GM12878 (cell line): ENCODE measurements around the gene GREB1. TPM values are rescaled to one million over a fixed set of nuclear protein-coding genes. Genes with fewer than 3 reads are reported as not detected.

ENCODE experiments used
- ATAC-seq: fragments of 200-7000 bp; cut with Tn5 transposase; 3 replicates; pipeline ENCODE4 v1.9.1; 2020; ENCODE audit warnings: mild to moderate bottlenecking, moderate library complexity
- BruUV-seq: library from RNA; stranded (reverse); fragments of 400-500 nt; replicated peaks from 2 replicates; lab custom pipeline; 2021; lab: Mats Ljungman, UMichigan
- CTCF ChIA-PET: fragments of 300-600 bp; sonication (Branson Sonifier 250); formaldehyde crosslinking; extraction: SDS; loops from one replicate; lab custom pipeline; 2021; ENCODE audit warnings: inconsistent platforms; lab: Yijun Ruan, JAX
- POLR2A ChIA-PET: fragments of 350-600 bp; formaldehyde crosslinking; extraction: SDS; loops from one replicate; lab custom pipeline; 2021; ENCODE audit warnings: inconsistent platforms; lab: Charles Lee
- RAD21 ChIA-PET: fragments of 300-600 bp; sonication (Branson Sonifier 250); formaldehyde crosslinking; loops from one replicate; lab custom pipeline; 2023; ENCODE audit warnings: antibody characterized with exemption; ENCODE audit not compliant: unreplicated experiment; lab: Charles Lee
- SMC1A ChIA-PET: fragments of 300-600 bp; sonication (Branson Sonifier 250); formaldehyde crosslinking; loops from one replicate; lab custom pipeline; 2023; ENCODE audit not compliant: unreplicated experiment, uncharacterized antibody; lab: Charles Lee
- DNase-seq: peaks from one replicate; pipeline ENCODE4 v3.0.0-alpha.2; 2011; ENCODE audit warnings: low read depth, low spot score
- FAIRE-seq: peaks from 3 replicates; lab custom pipeline; 2011; peaks lifted over from hg19 to GRCh38; lab: Jason Lieb, UNC
- H2AFZ ChIP-seq: 2 replicates; pipeline ENCODE4 v1.6.0; 2011; ENCODE audit warnings: low read depth, low read length, control low read depth; ENCODE audit not compliant: control insufficient read depth
- H3K27ac ChIP-seq: 2 replicates; pipeline ENCODE4 v1.5.1; 2011; ENCODE audit warnings: control low read depth; ENCODE audit not compliant: control insufficient read depth, insufficient read depth
- H3K27me3 ChIP-seq, 2 experiments: replicated peaks in 1 of 2; 2 replicates each; pipeline versions ENCODE4 v1.6.0 to v1.6.1; 2011; ENCODE audit warnings: low read length in 1 of 2; ENCODE audit not compliant: control insufficient read depth in 2 of 2, insufficient read depth in 2 of 2
- H3K36me3 ChIP-seq, 2 experiments: 2 replicates each; pipeline ENCODE4 v1.5.1; 2011; ENCODE audit warnings: low read length in 1 of 2; ENCODE audit not compliant: control insufficient read depth in 2 of 2, insufficient read depth in 2 of 2
- H3K4me1 ChIP-seq: 2 replicates; pipeline ENCODE4 v1.6.1; 2011; ENCODE audit warnings: mild to moderate bottlenecking, low read length, moderate library complexity, mixed read lengths; ENCODE audit not compliant: control insufficient read depth, insufficient read depth
- H3K4me2 ChIP-seq: 2 replicates; pipeline ENCODE4 v1.6.0; 2011; ENCODE audit warnings: control low read depth; ENCODE audit not compliant: control insufficient read depth, insufficient read depth
- H3K4me3 ChIP-seq: fragments of 200-600 bp; sonication (generic); 2 replicates; pipeline ENCODE4 v1.5.1; 2016
- H3K79me2 ChIP-seq: 2 replicates; pipeline ENCODE4 v1.6.0; 2011; ENCODE audit warnings: low read length; ENCODE audit not compliant: control insufficient read depth, insufficient read depth
- H3K9ac ChIP-seq: 2 replicates; pipeline ENCODE4 v1.8.0; 2011; ENCODE audit warnings: low read length, control low read depth, mixed read lengths; ENCODE audit not compliant: control insufficient read depth, insufficient read depth
- H3K9me3 ChIP-seq: replicated peaks from 3 replicates; pipeline ENCODE4 v1.5.1; 2011; ENCODE audit warnings: mild to moderate bottlenecking, low read length; ENCODE audit not compliant: control insufficient read depth, insufficient read depth
- H4K20me1 ChIP-seq: 2 replicates; pipeline ENCODE4 v1.6.0; 2011; ENCODE audit not compliant: control insufficient read depth, insufficient read depth
- HDGF ChIP-seq: fragments of 450-650 bp; IDR thresholded peaks from 2 replicates; pipeline ENCODE4 v1.6.1; 2016; ENCODE audit warnings: antibody characterized with exemption
- NR2C2 ChIP-seq: IDR thresholded peaks from 2 replicates; pipeline ENCODE4 v1.6.1; 2011; ENCODE audit warnings: borderline replicate concordance, low read depth; ENCODE audit not compliant: control insufficient read depth, insufficient read length
- POLR2AphosphoS5 ChIP-seq: IDR thresholded peaks from 2 replicates; pipeline ENCODE4 v1.6.1; 2011; ENCODE audit warnings: mild to moderate bottlenecking, low read length, inconsistent platforms
- RB1 ChIP-seq: fragments of 450-650 bp; formaldehyde crosslinking; IDR thresholded peaks from 2 replicates; pipeline ENCODE4 v1.6.1; 2017; ENCODE audit warnings: mild to moderate bottlenecking, borderline replicate concordance
- RCOR1 ChIP-seq: conservative IDR thresholded peaks from 2 replicates; pipeline ENCODE4 v1.6.1; 2012; ENCODE audit warnings: low read depth, low read length, improper control_type of control experiment
- SIX5 ChIP-seq: IDR thresholded peaks from 2 replicates; pipeline ENCODE4 v1.6.1; 2011; ENCODE audit warnings: mild to moderate bottlenecking, low read depth, low read length, moderate library complexity; ENCODE audit not compliant: severe bottlenecking
- SUZ12 ChIP-seq: fragments of 200-600 bp; sonication (generic); IDR thresholded peaks from one replicate; pipeline ENCODE4 v1.6.1; 2018; ENCODE audit warnings: antibody characterized with exemption, mild to moderate bottlenecking; ENCODE audit not compliant: unreplicated experiment
- ZNF274 ChIP-seq: IDR thresholded peaks from one replicate; pipeline ENCODE4 v1.8.0; 2011; ENCODE audit not compliant: insufficient read length, insufficient read depth
- ZNF384 ChIP-seq: IDR thresholded peaks from 2 replicates; pipeline ENCODE4 v1.6.1; 2012; ENCODE audit warnings: low read depth, mild to moderate bottlenecking, low read length, improper control_type of control experiment, borderline replicate concordance
- WGBS: methylation state at CpG from one replicate; pipeline ENCODE4 v1.1.6; 2016; ENCODE audit warnings: low lambda C conversion rate; ENCODE audit not compliant: insufficient replicate concordance, insufficient coverage; ENCODE audit errors: missing lambda C conversion rate; 5-methylcytosine and 5-hydroxymethylcytosine counted together
- in situ Hi-C: fragments of 300-500 bp; cut with MboI; formaldehyde crosslinking; loops from 9 replicates; pipeline ENCODE4 v1.14.3; 2018; ENCODE audit warnings: mixed read lengths
- intact Hi-C: fragments of 100-400 bp; cut with micrococcal nuclease; formaldehyde crosslinking; loops from one replicate; pipeline ENCODE4 v1.14.2; 2022; ENCODE audit not compliant: unreplicated experiment
- polyA plus RNA-seq, 11 experiments: library from polyadenylated mRNA; depleted of rRNA in 4 of 11; unstranded in 6 of 11; stranded (reverse) in 5 of 11; fragments of >200 nt; fragmentation: Nextera tagmentation in 4 of 11; fragmentation: Illumina TruSeq in 1 of 11; extraction: Ambion mirVana in 4 of 11; extraction: Trizol in 1 of 11; gene quantifications; 1 replicate in 1 of 11; 2 replicates in 10 of 11; pipeline versions ENCODE4 v1.2.1 to v1.2.3, GENCODE V29; 2011 to 2016; ENCODE audit warnings: inconsistent platforms in 2 of 11, missing spikeins in 2 of 11, low read depth in 1 of 11
- total RNA-seq, 4 experiments: library from RNA; depleted of rRNA in 3 of 4; stranded (reverse); fragments of >200 nt in 3 of 4; fragmentation: Illumina TruSeq in 1 of 4; extraction: Trizol in 1 of 4; gene quantifications; 2 replicates each; pipeline versions ENCODE4 v1.2.1 to v1.2.3, GENCODE V29; 2013 to 2021
- TF ChIP-seq, protein P1 (sequence below): fragments of 450-650 bp; IDR thresholded peaks from 2 replicates; pipeline ENCODE4 v1.6.1; 2017; ENCODE audit warnings: mild to moderate bottlenecking, low read depth, inconsistent platforms; ENCODE audit not compliant: poor library complexity, severe bottlenecking
- TF ChIP-seq, protein P2 (sequence below): fragments of 450-650 bp; conservative IDR thresholded peaks from 2 replicates; pipeline ENCODE4 v1.6.1; 2017; ENCODE audit warnings: mild to moderate bottlenecking, moderate library complexity
- TF ChIP-seq, protein P3 (sequence below): fragments of 450-650 bp; IDR thresholded peaks from 2 replicates; pipeline ENCODE4 v1.6.1; 2016; ENCODE audit warnings: mild to moderate bottlenecking
- TF ChIP-seq, protein P4 (sequence below): IDR thresholded peaks from 2 replicates; pipeline ENCODE4 v1.6.1; 2011; ENCODE audit warnings: low read depth, mild to moderate bottlenecking, low read length, moderate library complexity, borderline replicate concordance; ENCODE audit errors: extremely low read depth

Gene GREB1
- total and polyA plus RNA-seq, 10 of the 15 experiments (the other 5 are each of a cell fraction or from before 2014, with no cell fraction given): 0.09 to 2.1 (median 0.37) TPM; not detected in 1

DNA sequence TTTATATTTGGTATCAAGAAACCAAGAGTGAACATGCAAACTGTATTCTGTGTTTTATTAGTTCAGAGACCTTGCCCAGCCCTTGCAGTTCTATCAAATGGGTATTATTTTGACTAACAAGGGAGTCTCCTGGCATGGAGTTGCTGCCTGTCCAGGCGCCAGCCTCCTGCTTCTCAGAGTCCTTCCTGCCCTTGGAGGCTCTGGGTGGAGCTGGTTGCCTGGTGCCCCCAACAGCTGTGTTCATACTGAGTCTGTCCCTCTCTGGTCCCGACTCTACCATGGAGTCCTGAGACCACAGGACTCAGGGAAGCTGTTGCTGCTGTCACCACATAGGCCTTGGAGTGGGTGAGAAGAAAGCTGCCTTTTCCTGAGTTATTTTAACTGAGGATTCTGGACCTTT, 26.3 kb upstream of the GREB1 start (continued):
- no peak for TF ChIP-seq ZNF384
- TF ChIP-seq, protein P1, sequence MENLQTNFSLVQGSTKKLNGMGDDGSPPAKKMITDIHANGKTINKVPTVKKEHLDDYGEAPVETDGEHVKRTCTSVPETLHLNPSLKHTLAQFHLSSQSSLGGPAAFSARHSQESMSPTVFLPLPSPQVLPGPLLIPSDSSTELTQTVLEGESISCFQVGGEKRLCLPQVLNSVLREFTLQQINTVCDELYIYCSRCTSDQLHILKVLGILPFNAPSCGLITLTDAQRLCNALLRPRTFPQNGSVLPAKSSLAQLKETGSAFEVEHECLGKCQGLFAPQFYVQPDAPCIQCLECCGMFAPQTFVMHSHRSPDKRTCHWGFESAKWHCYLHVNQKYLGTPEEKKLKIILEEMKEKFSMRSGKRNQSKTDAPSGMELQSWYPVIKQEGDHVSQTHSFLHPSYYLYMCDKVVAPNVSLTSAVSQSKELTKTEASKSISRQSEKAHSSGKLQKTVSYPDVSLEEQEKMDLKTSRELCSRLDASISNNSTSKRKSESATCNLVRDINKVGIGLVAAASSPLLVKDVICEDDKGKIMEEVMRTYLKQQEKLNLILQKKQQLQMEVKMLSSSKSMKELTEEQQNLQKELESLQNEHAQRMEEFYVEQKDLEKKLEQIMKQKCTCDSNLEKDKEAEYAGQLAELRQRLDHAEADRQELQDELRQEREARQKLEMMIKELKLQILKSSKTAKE: no peak
- no peak for TF ChIP-seq ZNF274
- TF ChIP-seq, protein P2, sequence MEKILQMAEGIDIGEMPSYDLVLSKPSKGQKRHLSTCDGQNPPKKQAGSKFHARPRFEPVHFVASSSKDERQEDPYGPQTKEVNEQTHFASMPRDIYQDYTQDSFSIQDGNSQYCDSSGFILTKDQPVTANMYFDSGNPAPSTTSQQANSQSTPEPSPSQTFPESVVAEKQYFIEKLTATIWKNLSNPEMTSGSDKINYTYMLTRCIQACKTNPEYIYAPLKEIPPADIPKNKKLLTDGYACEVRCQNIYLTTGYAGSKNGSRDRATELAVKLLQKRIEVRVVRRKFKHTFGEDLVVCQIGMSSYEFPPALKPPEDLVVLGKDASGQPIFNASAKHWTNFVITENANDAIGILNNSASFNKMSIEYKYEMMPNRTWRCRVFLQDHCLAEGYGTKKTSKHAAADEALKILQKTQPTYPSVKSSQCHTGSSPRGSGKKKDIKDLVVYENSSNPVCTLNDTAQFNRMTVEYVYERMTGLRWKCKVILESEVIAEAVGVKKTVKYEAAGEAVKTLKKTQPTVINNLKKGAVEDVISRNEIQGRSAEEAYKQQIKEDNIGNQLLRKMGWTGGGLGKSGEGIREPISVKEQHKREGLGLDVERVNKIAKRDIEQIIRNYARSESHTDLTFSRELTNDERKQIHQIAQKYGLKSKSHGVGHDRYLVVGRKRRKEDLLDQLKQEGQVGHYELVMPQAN: no peak
- no peak for TF ChIP-seq POLR2AphosphoS5
- TF ChIP-seq, protein P3, sequence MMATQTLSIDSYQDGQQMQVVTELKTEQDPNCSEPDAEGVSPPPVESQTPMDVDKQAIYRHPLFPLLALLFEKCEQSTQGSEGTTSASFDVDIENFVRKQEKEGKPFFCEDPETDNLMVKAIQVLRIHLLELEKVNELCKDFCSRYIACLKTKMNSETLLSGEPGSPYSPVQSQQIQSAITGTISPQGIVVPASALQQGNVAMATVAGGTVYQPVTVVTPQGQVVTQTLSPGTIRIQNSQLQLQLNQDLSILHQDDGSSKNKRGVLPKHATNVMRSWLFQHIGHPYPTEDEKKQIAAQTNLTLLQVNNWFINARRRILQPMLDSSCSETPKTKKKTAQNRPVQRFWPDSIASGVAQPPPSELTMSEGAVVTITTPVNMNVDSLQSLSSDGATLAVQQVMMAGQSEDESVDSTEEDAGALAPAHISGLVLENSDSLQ: no peak
- no peak for TF ChIP-seq SUZ12

DNA sequence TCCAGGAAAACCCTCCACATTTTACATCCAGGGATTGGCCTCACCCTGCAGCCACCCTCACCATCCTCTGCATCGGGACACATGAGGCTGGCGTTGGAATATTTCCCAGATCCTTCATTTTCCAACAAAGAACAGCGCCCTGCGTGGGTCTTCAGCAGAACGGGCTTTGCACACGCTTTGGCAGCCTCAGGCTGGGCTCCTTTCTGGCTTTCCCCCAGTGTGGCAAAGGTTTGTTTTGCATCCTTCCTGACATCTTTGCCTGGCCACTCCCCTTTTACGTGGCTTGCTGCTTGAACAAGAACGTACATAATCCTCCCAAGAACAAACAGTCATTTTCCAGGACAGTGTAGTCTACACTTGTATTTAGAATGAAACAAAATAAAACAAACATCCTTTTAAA, 25.6 kb upstream of the GREB1 start:
- Histone ChIP-seq H3K4me1 (peaks cover 4% of the 10 kb centered on the region; the same call in 1 of the 2 replicates), H3K27me3 (no peaks in the 10 kb centered on the region; a peak in 1 of 4 replicates), H3K36me3 (no peaks in the 10 kb centered on the region), H3K4me3 (no peak overlapping the region), H4K20me1 (no peaks in the 10 kb centered on the region), H3K9ac (no peak overlapping the region), H2AFZ (no peak overlapping the region), H3K9me3 (no peaks in the 10 kb centered on the region; the same call in 2 of the 3 replicates), H3K4me2 (no peak overlapping the region), H3K79me2 (no peaks in the 10 kb centered on the region), H3K27ac (no peak overlapping the region)
- no peak for ATAC-seq
- ChIA-PET POLR2A (no interaction called here), SMC1A (no interaction called here), RAD21 (no interaction called here), CTCF (no interaction called here)
- BruUV-seq: no TSS peak
- DNase-seq: no peak
- WGBS: 58% methylated on average over 8 of the region's 8 CpGs
- FAIRE-seq: no peak
- intact Hi-C loops (no loop called here), in situ Hi-C loops (no loop called here)
- TF ChIP-seq RCOR1: no peak
- TF ChIP-seq RB1: no peak
- TF ChIP-seq, protein P4, sequence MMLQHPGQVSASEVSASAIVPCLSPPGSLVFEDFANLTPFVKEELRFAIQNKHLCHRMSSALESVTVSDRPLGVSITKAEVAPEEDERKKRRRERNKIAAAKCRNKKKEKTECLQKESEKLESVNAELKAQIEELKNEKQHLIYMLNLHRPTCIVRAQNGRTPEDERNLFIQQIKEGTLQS: no peak
- TF ChIP-seq NR2C2: no peak
- TF ChIP-seq HDGF: no peak
- no peak for TF ChIP-seq SIX5
- no peak for TF ChIP-seq ZNF274
